Osteoblast (primary cell): Measurements from ENCODE around the gene PWWP2B. TPM values are rescaled to one million over a fixed set of nuclear protein-coding genes. Genes with fewer than 3 reads are reported as not detected.

Source experiments
- DNase-seq: peaks from one replicate; pipeline ENCODE4 v3.0.0; 2011; ENCODE audit warnings: low spot score, mixed read lengths; ENCODE audit not compliant: insufficient read length; ENCODE audit errors: missing footprints
- H2AFZ ChIP-seq: 2 replicates; pipeline ENCODE4 v1.6.0; 2011; ENCODE audit warnings: mild to moderate bottlenecking, low read length
- H3K27ac ChIP-seq: 2 replicates; pipeline ENCODE4 v1.5.1; 2011; ENCODE audit warnings: mild to moderate bottlenecking, low read depth, low read length, moderate library complexity
- H3K27me3 ChIP-seq: 2 replicates; pipeline ENCODE4 v1.6.0; 2012; ENCODE audit warnings: mild to moderate bottlenecking, control low read depth, inconsistent platforms, low read length, moderate library complexity; ENCODE audit not compliant: insufficient read depth
- H3K36me3 ChIP-seq: 2 replicates; pipeline ENCODE4 v1.5.1; 2011; ENCODE audit warnings: mild to moderate bottlenecking, low read length, control low read depth, moderate library complexity; ENCODE audit not compliant: insufficient read depth
- H3K4me1 ChIP-seq: 2 replicates; pipeline ENCODE4 v1.5.1; 2011; ENCODE audit warnings: mild to moderate bottlenecking, low read length, control low read depth, moderate library complexity; ENCODE audit not compliant: insufficient read depth
- H3K4me2 ChIP-seq: 2 replicates; pipeline ENCODE4 v1.6.0; 2011; ENCODE audit warnings: mild to moderate bottlenecking, low read length; ENCODE audit not compliant: insufficient read depth
- H3K4me3 ChIP-seq: fragments of 200-600 bp; sonication (generic); 3 replicates; pipeline ENCODE4 v1.5.1; 2012; ENCODE audit warnings: mild to moderate bottlenecking, low read length, inconsistent platforms; ENCODE audit not compliant: insufficient read depth
- H3K79me2 ChIP-seq: 2 replicates; pipeline ENCODE4 v1.6.0; 2012; ENCODE audit warnings: mild to moderate bottlenecking, low read length, control low read depth, inconsistent platforms; ENCODE audit not compliant: insufficient read depth
- H3K9me3 ChIP-seq: 2 replicates; pipeline ENCODE4 v1.5.1; 2011; ENCODE audit warnings: low read depth, low read length, control low read depth
- H4K20me1 ChIP-seq: 2 replicates; pipeline ENCODE4 v1.6.0; 2012; ENCODE audit warnings: mild to moderate bottlenecking, low read length, control low read depth; ENCODE audit not compliant: insufficient read depth
- total RNA-seq: library from RNA; depleted of rRNA; stranded (reverse); fragments of >200 nt; gene quantifications from 2 replicates; pipeline ENCODE4 v1.2.3, GENCODE V29; 2012
- TF ChIP-seq, protein P1 (sequence below): IDR thresholded peaks from 2 replicates; pipeline ENCODE4 v1.5.1; 2011; ENCODE audit warnings: mild to moderate bottlenecking, low read depth, low read length, moderate library complexity; ENCODE audit errors: extremely low read depth

The PWWP2B gene
- total RNA-seq, result 15.3 and 18.5 TPM in 2 replicates

DNA sequence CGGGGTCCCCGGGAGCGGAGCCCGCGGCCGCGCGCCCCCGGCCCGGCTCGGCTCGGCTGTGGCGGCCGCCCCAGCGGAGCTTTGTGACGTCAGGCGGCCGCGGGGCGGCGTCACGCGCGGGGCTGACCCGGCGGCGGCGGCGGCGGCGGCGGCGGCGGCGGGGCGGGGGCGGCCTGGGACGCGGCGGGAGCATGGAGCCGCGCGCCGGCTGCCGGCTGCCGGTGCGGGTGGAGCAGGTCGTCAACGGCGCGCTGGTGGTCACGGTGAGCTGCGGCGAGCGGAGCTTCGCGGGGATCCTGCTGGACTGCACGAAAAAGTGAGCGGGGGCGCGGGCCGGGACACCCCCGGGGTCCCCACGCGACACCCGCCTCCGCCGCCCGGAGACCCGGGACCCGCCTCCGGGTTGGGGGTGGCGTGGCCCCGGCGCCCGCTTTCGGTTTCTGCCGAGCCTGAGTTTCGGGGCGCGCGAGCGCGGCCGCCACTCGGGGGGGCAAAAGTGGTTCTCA is at the start of gene PWWP2B:
TSS of gene PWWP2B (plus strand) at position 165 of the 506 bp plus-strand sequence. CDS start at position 192, 27 bp downstream.
- Histone ChIP-seq H3K79me2 (peaks cover 37% of the 10 kb centered on the region), H3K27ac (peak within 1 kb of the TSS; percentile 60), H3K27me3 (no peaks in the 10 kb centered on the region), H4K20me1 (peaks cover 33% of the 10 kb centered on the region), H3K9me3 (no peaks in the 10 kb centered on the region), H2AFZ (peak within 1 kb of the TSS; percentile 51), H3K36me3 (no peaks in the 10 kb centered on the region), H3K4me3 (peak within 1 kb of the TSS; percentile 72), H3K4me1 (peaks cover 7% of the 10 kb centered on the region), H3K4me2 (peak within 1 kb of the TSS; percentile 89)
- peak; percentile 99 for DNase-seq
- TF ChIP-seq, protein P1, sequence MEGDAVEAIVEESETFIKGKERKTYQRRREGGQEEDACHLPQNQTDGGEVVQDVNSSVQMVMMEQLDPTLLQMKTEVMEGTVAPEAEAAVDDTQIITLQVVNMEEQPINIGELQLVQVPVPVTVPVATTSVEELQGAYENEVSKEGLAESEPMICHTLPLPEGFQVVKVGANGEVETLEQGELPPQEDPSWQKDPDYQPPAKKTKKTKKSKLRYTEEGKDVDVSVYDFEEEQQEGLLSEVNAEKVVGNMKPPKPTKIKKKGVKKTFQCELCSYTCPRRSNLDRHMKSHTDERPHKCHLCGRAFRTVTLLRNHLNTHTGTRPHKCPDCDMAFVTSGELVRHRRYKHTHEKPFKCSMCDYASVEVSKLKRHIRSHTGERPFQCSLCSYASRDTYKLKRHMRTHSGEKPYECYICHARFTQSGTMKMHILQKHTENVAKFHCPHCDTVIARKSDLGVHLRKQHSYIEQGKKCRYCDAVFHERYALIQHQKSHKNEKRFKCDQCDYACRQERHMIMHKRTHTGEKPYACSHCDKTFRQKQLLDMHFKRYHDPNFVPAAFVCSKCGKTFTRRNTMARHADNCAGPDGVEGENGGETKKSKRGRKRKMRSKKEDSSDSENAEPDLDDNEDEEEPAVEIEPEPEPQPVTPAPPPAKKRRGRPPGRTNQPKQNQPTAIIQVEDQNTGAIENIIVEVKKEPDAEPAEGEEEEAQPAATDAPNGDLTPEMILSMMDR, result no peak

DNA sequence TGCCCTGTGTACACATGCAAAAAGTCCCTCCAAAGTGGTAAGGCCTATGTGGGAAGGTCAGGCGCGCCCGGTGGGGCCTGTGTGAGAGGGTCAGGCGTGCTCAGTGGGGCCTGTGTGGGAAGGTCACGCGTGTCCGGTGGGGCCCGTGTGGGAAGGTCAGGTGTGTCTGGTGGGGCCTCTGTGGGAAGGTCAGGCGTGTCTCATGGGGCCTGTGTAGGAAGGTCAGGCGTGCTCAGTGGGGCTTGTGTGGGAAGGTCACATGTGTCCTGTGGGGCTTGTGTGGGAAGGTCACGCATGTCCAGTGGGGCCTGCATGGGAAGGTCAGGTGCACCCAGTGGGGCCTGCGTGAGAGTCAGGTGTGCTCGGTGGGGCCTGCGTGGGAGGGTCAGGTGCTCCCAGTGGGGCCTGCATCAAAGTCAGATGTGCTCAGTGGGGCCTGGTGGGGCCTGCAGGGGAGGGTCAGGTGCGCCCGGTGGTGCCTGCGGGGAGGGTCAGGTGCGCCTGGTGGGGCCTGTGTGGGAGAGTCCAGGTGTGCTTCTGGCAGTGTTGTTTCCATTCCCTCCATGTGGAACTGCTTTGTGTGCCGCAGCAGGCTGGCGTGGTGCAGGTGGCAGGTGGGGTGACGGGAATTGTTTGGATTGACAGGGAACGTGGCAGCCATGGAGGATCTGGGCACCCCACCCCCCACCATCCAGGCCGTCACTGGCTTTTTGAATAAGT is 49.6 kb upstream of the PWWP2B start:
- Histone ChIP-seq H2AFZ (no peak overlapping the region), H3K27me3 (no peaks in the 10 kb centered on the region), H3K4me2 (no peak overlapping the region), H3K4me1 (no peaks in the 10 kb centered on the region), H3K27ac (no peak overlapping the region), H3K9me3 (no peaks in the 10 kb centered on the region), H3K4me3 (no peak overlapping the region), H3K36me3 (peaks cover 5% of the 10 kb centered on the region), H3K79me2 (no peaks in the 10 kb centered on the region), H4K20me1 (no peaks in the 10 kb centered on the region)
- TF ChIP-seq, protein P1, result no peak
- DNase-seq, result peak; percentile 60

DNA sequence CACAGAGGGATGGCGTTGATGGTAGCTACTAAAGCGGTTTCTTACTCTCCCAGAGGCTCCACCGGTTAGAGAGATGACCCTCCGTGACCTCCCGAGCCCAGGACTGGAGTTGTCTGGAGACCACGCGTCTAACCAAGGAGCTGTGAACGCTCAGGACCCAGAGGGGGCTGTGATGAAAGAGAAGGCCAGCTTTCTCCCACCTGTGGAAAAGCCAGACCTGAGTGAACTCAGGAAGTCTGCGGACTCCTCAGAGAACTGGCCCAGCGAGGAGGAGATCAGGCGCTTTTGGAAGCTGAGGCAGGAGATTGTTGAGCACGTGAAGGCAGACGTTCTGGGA is 49.1 kb upstream of the PWWP2B start:
- Histone ChIP-seq H2AFZ (no peak overlapping the region), H3K27me3 (no peaks in the 10 kb centered on the region), H4K20me1 (peaks cover 3% of the 10 kb centered on the region), H3K4me3 (no peak overlapping the region), H3K4me2 (no peak overlapping the region), H3K36me3 (peaks cover 5% of the 10 kb centered on the region), H3K9me3 (no peaks in the 10 kb centered on the region), H3K27ac (no peak overlapping the region), H3K4me1 (no peaks in the 10 kb centered on the region), H3K79me2 (no peaks in the 10 kb centered on the region)
- TF ChIP-seq, protein P1, result no peak
- DNase-seq, result no peak

DNA sequence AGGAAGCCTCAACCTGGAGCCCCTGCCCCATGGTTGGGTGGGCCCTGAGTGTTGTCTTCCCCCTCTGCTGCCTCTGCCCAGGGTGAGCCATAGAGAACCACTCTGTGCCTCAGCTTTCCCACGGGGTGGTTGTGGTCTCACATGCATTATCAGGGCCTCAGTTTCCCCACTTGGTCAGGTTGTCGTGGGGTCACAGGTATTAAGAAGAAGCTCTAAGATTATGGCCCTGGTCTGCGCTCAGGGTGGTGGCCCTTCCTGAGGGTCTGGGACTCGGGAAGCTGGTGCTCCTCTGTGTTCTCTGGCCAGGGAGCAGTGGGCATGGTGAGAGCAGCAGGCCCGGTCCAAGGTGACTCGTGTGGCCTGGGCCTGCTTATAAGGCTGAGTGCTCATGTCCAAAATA is 47.2 kb upstream of the PWWP2B start:
- Histone ChIP-seq H3K36me3 (peaks cover 5% of the 10 kb centered on the region), H3K27ac (no peak overlapping the region), H3K4me2 (no peak overlapping the region), H3K27me3 (no peaks in the 10 kb centered on the region), H3K79me2 (no peaks in the 10 kb centered on the region), H3K9me3 (no peaks in the 10 kb centered on the region), H3K4me1 (no peaks in the 10 kb centered on the region), H4K20me1 (peaks cover 10% of the 10 kb centered on the region), H3K4me3 (no peak overlapping the region), H2AFZ (no peak overlapping the region)
- TF ChIP-seq, protein P1, result no peak
- peak; percentile 73 for DNase-seq
